Endothelial cell of umbilical vein (primary cell): ENCODE results near the gene MAPK4. TPM values are rescaled to one million over a fixed set of nuclear protein-coding genes. Genes with fewer than 3 reads are reported as not detected.

Source experiments
- BruUV-seq: library from RNA; stranded (reverse); fragments of 400-500 nt; replicated peaks from 2 replicates; lab custom pipeline; 2021; lab: Mats Ljungman, UMichigan
- CTCF ChIA-PET: fragments of 300-600, 350-600 bp; sonication (Branson Sonifier 250); formaldehyde crosslinking; loops from one replicate; lab custom pipeline; 2021; ENCODE audit warnings: antibody characterized with exemption, inconsistent platforms; lab: Charles Lee
- POLR2A ChIA-PET: fragments of 300-600, 350-600 bp; sonication (Branson Sonifier 250); formaldehyde crosslinking; loops from one replicate; lab custom pipeline; 2021; ENCODE audit warnings: antibody characterized with exemption, inconsistent platforms; lab: Charles Lee
- DNase-seq: peaks from one replicate; pipeline ENCODE4 v3.0.0-alpha.2; 2011; ENCODE audit warnings: low read depth, low spot score
- FAIRE-seq: peaks from 2 replicates; lab custom pipeline; 2011; peaks lifted over from hg19 to GRCh38; lab: Jason Lieb, UNC
- H2AFZ ChIP-seq: 2 replicates; pipeline ENCODE4 v1.6.0; 2012; ENCODE audit warnings: low read depth, low read length, control low read depth, inconsistent platforms
- H3K27ac ChIP-seq: 2 replicates; pipeline ENCODE4 v1.5.1; 2011; ENCODE audit warnings: low read depth, mild to moderate bottlenecking, control low read depth, low read length, moderate library complexity; ENCODE audit not compliant: insufficient read depth
- H3K27me3 ChIP-seq, 2 experiments: 2 replicates each; pipeline versions ENCODE4 v1.6.0 to v1.6.1; 2011; ENCODE audit warnings: low read length in 2 of 2, mixed read lengths in 1 of 2; ENCODE audit not compliant: control insufficient read depth in 2 of 2, insufficient read depth in 2 of 2
- H3K36me3 ChIP-seq, 2 experiments: 2 replicates in 1 of 2; 3 replicates in 1 of 2; pipeline ENCODE4 v1.5.1; 2011; ENCODE audit warnings: low read length in 2 of 2, mild to moderate bottlenecking in 1 of 2, moderate library complexity in 1 of 2; ENCODE audit not compliant: control insufficient read depth in 2 of 2, insufficient read depth in 2 of 2; ENCODE audit errors: extremely low read depth in 1 of 2
- H3K4me1 ChIP-seq: 3 replicates; pipeline ENCODE4 v1.5.1; 2011; ENCODE audit warnings: mild to moderate bottlenecking, low read length; ENCODE audit not compliant: control insufficient read depth, insufficient read depth; ENCODE audit errors: extremely low read depth
- H3K4me2 ChIP-seq: 2 replicates; pipeline ENCODE4 v1.6.1; 2011; ENCODE audit warnings: low read length, control low read depth, mixed read lengths; ENCODE audit not compliant: insufficient read depth
- H3K4me3 ChIP-seq, 3 experiments: fragments of 200-600 bp in 1 of 3; sonication (generic), shearing (Covaris generic) in 1 of 3; replicated peaks in 1 of 3; 2 replicates each; pipeline ENCODE4 v1.5.1; 2011 to 2016; ENCODE audit warnings: control low read depth in 3 of 3, low read length in 3 of 3, mild to moderate bottlenecking in 2 of 3, inconsistent platforms in 1 of 3, low read depth in 1 of 3, moderate library complexity in 1 of 3; ENCODE audit not compliant: insufficient read depth in 1 of 3
- H3K79me2 ChIP-seq: 2 replicates; pipeline ENCODE4 v1.6.0; 2012; ENCODE audit warnings: low read length, inconsistent platforms; ENCODE audit not compliant: control insufficient read depth, insufficient read depth
- H3K9ac ChIP-seq: replicated peaks from 2 replicates; pipeline ENCODE3; 2011; ENCODE audit warnings: low read length, control low read depth; ENCODE audit not compliant: insufficient read depth; ENCODE audit errors: extremely low read depth
- H3K9me1 ChIP-seq: replicated peaks from 3 replicates; pipeline ENCODE4 v1.6.0; 2011; ENCODE audit warnings: mild to moderate bottlenecking, low read length; ENCODE audit not compliant: control insufficient read depth, insufficient read depth; ENCODE audit errors: extremely low read depth
- H3K9me3 ChIP-seq: replicated peaks from 2 replicates; pipeline ENCODE4 v1.5.1; 2012; ENCODE audit warnings: low read length, inconsistent platforms; ENCODE audit not compliant: control insufficient read depth, insufficient read depth
- H4K20me1 ChIP-seq: replicated peaks from 2 replicates; pipeline ENCODE3; 2011; ENCODE audit warnings: mild to moderate bottlenecking, low read length; ENCODE audit not compliant: control insufficient read depth, insufficient read depth; ENCODE audit errors: extremely low read depth
- CTCF ChIP-seq, 2 donors: IDR thresholded peaks; 1 replicate in 1 of 2; 2 replicates in 1 of 2; pipeline ENCODE4 v1.5.1; 2011; ENCODE audit warnings: low read length in 2 of 2, mild to moderate bottlenecking in 2 of 2, moderate library complexity in 2 of 2, control low read depth in 1 of 2, inconsistent platforms in 1 of 2, low read depth in 1 of 2; ENCODE audit not compliant: insufficient read depth in 1 of 2; ENCODE audit errors: extremely low read depth in 1 of 2
- EZH2 ChIP-seq: IDR thresholded peaks from 2 replicates; pipeline ENCODE4 v1.6.1; 2012; ENCODE audit warnings: borderline replicate concordance, low read depth, mild to moderate bottlenecking, moderate library complexity, low read length, inconsistent platforms; ENCODE audit not compliant: severe bottlenecking
- FOS ChIP-seq: IDR thresholded peaks from 2 replicates; pipeline ENCODE4 v1.6.1; 2011; ENCODE audit warnings: mild to moderate bottlenecking, low read length, moderate library complexity, borderline replicate concordance; ENCODE audit not compliant: insufficient read depth
- GATA2 ChIP-seq: IDR thresholded peaks from 2 replicates; pipeline ENCODE4 v1.7.0; 2011; ENCODE audit warnings: low read depth, mild to moderate bottlenecking, moderate library complexity, mixed read lengths, low read length; ENCODE audit not compliant: insufficient read length, insufficient read depth
- JUN ChIP-seq: IDR thresholded peaks from 2 replicates; pipeline ENCODE4 v1.6.1; 2011; ENCODE audit warnings: borderline replicate concordance, low read depth; ENCODE audit not compliant: insufficient read length, insufficient read depth
- MYC ChIP-seq: IDR thresholded peaks from one replicate; pipeline ENCODE4 v1.6.1; 2011; ENCODE audit warnings: mild to moderate bottlenecking, low read depth, low read length
- POLR2A ChIP-seq: IDR thresholded peaks from 2 replicates; pipeline ENCODE4 v1.6.1; 2012; ENCODE audit warnings: low read depth, mild to moderate bottlenecking, control low read depth, low read length
- POLR2AphosphoS5 ChIP-seq: IDR thresholded peaks from 2 replicates; pipeline ENCODE4 v1.6.1; 2012; ENCODE audit warnings: low read depth, mild to moderate bottlenecking, control low read depth, low read length, moderate library complexity; ENCODE audit not compliant: insufficient read depth
- dilution Hi-C: fragments of 300-500 bp; cut with MboI; formaldehyde crosslinking; loops from one replicate; pipeline ENCODE4 v1.15.0; 2019; ENCODE audit warnings: low sequenced_read_pairs; ENCODE audit not compliant: extremely low pct_ligation_motif_present
- intact Hi-C: fragments of 100-400 bp; cut with micrococcal nuclease; formaldehyde crosslinking; loops from one replicate; pipeline ENCODE4 v1.10.0; 2022
- polyA plus RNA-seq, 4 experiments: library from polyadenylated mRNA; depleted of rRNA in 3 of 4; stranded (reverse) in 3 of 4; unstranded in 1 of 4; fragments of >200 nt; gene quantifications; 2 replicates each; pipeline versions ENCODE4 v1.2.1 to v1.2.3, GENCODE V29; 2011 to 2012; ENCODE audit warnings: missing spikeins in 1 of 4
- total RNA-seq: library from RNA; stranded (reverse); gene quantifications from 2 replicates; pipeline ENCODE4 v1.2.3, GENCODE V29; 2021
- TF ChIP-seq, protein P1 (sequence below): IDR thresholded peaks from 2 replicates; pipeline ENCODE4 v1.6.1; 2011; ENCODE audit not compliant: insufficient read depth, insufficient read length

MAPK4 gene
- total and polyA plus RNA-seq, 2 donors (not counting 3 experiments of a cell fraction or from before 2014, with no cell fraction given) = not detected

DNA sequence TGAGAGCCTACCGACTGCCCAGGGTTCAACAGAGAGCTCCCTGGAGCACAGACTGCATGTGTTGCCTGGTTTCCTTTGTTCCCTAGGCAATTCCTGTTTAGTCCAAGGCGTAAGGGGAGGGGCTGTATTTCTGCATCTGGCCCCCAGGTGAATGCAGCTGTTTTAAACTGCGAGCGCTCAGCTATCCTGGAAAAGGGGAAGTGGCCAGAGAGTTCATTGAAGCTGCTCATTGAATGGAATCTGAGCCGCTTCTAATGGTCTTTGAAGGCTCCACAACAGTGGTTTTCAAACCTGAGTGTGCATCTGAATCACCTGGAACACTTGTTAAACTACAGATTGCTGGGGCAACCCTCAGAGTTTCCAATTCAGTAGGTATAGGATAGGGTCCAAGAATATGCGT is 18.1 kb downstream of the MAPK4 start:
- TF ChIP-seq JUN = no peak
- no peak for TF ChIP-seq POLR2A
- no peak for TF ChIP-seq POLR2AphosphoS5
- no peak for TF ChIP-seq EZH2
- no peak for TF ChIP-seq CTCF (IDR thresholded peaks at IDR 0.05; ENCODE audit: extremely low read depth in 1 of 2, insufficient read depth in 1 of 2, low read depth in 1 of 2, low read length in 2 of 2)
- TF ChIP-seq, protein P1, sequence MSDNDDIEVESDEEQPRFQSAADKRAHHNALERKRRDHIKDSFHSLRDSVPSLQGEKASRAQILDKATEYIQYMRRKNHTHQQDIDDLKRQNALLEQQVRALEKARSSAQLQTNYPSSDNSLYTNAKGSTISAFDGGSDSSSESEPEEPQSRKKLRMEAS = no peak
- no peak for TF ChIP-seq FOS
- no peak for TF ChIP-seq GATA2
- TF ChIP-seq MYC = no peak
- Histone ChIP-seq H3K4me3 (no peak overlapping the region), H3K79me2 (no peaks in the 10 kb centered on the region), H3K27me3 (no peaks in the 10 kb centered on the region), H3K9me1 (no peaks in the 10 kb centered on the region), H3K4me2 (no peak overlapping the region), H3K9ac (no peak overlapping the region), H3K4me1 (no peaks in the 10 kb centered on the region), H2AFZ (no peak overlapping the region), H4K20me1 (no peaks in the 10 kb centered on the region), H3K36me3 (no peaks in the 10 kb centered on the region), H3K9me3 (no peaks in the 10 kb centered on the region), H3K27ac (no peak overlapping the region)
- POLR2A ChIA-PET = no interaction called here
- no TSS peak for BruUV-seq
- DNase-seq = no peak
- CTCF ChIA-PET = no interaction called here
- intact Hi-C loops (no loop called here), dilution Hi-C loops (no loop called here)
- no peak for FAIRE-seq
